GM10266 (cell line): ENCODE results near the gene BHLHA15.

Source experiments
- DNase-seq: peaks from one replicate; pipeline ENCODE4 v3.0.0; 2012; ENCODE audit errors: extremely low spot score
- TF ChIP-seq, protein P1 (sequence below): IDR thresholded peaks from 2 replicates; pipeline ENCODE4 v1.5.1; 2012; ENCODE audit warnings: mild to moderate bottlenecking, low read depth; ENCODE audit not compliant: control insufficient read depth, insufficient read depth; ENCODE audit errors: missing control alignments

Gene BHLHA15

DNA sequence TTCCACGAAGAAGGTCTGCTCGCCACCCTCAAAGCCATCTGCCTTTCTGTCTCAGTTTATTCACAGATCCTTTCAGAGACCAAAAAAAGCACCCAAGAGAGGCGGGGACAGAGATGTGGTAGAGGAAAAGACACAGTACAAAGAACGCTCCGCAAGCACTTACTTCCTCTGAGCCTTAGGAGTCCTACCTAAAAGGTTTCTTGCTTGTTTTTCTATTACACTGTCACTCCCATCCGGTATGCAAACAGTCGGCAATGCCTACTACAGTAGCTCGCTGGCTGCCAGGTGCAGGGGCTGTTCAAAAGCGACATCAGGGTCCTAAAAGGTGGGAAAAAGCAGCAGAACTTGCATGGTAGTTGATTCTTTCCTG lies 40.0 kb downstream of the BHLHA15 start:
- DNase-seq = peak; percentile 45
- TF ChIP-seq, protein P1, sequence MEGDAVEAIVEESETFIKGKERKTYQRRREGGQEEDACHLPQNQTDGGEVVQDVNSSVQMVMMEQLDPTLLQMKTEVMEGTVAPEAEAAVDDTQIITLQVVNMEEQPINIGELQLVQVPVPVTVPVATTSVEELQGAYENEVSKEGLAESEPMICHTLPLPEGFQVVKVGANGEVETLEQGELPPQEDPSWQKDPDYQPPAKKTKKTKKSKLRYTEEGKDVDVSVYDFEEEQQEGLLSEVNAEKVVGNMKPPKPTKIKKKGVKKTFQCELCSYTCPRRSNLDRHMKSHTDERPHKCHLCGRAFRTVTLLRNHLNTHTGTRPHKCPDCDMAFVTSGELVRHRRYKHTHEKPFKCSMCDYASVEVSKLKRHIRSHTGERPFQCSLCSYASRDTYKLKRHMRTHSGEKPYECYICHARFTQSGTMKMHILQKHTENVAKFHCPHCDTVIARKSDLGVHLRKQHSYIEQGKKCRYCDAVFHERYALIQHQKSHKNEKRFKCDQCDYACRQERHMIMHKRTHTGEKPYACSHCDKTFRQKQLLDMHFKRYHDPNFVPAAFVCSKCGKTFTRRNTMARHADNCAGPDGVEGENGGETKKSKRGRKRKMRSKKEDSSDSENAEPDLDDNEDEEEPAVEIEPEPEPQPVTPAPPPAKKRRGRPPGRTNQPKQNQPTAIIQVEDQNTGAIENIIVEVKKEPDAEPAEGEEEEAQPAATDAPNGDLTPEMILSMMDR = no peak

DNA sequence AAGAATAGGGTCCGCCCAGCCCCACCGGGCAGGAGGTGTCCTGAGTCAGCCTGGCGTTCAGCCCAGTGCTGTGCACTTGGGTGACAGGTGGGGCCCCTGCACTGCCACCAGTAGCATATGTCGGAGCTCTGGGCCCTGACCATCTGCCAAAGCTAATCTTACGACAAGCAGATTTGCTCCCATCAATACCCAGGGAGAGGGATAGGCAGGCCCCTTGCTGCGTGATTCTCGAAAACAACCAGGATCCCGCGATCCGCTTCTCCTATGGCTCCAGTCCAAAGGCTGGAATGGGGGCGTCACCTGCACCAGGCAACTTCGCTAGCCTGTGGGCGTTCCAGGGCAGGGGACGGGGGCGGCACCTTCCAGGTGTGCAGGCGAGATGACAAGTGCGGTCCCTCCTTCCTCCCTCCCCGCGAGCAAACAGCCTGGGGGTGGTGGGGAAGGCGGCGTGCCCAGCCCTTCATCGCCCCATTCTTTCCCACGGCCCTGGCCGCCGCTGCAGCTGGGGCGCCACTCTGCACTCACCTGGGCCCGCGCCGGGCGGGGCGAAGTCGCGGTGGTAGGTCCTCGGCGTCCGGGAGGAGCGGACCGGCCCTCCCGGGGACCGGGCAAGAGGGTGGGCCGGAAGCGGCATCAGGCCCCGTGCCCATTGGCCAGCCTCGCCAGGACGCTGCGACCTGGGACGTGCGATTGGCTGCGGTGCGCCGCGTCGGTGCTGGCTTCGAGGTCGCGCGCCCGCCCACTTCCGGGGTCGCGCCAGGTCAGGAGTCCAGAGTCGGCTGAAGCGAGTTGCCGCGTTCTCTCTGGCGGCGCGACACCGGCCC lies 40.6 kb downstream of the BHLHA15 start, which contains the start of gene TECPR1:
Gene TECPR1 (minus strand): TSS at position 632 of the 824 bp plus-strand sequence. CDS start 6,086 bp downstream, outside the sequence.
- TF ChIP-seq, protein P1 = no peak
- peak; percentile 99 for DNase-seq

DNA sequence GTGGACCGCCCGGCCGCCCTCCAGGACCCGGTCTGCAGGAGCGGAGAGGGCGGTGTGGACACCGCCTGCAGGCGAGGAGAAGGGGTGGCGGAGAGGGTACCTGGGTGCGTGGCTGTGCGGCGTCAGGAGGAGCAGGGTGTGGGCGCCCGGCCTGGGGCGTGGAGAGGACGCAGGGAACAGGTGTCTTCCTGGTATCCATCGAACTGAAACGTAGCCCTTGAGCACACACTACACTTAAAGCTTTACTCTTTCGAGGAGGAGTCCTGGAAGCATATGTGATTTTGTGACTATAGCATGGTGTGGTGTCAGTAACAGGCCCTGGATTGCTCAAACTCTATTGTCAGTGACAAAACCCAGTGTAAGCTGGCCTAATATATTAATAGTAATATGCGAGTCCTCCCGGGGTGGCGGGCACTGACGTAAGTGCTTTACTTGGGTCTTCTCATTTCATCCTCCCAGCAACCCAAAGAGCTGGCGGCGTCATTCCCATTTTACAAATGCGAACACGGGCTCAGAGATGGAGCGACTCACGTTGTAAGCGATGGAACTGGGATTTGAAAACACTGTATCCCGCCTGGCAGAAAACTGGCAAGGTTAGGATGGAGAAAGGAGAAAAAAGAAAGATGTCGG lies 41.3 kb downstream of the BHLHA15 start:
- no peak for DNase-seq
- TF ChIP-seq, protein P1 = no peak

DNA sequence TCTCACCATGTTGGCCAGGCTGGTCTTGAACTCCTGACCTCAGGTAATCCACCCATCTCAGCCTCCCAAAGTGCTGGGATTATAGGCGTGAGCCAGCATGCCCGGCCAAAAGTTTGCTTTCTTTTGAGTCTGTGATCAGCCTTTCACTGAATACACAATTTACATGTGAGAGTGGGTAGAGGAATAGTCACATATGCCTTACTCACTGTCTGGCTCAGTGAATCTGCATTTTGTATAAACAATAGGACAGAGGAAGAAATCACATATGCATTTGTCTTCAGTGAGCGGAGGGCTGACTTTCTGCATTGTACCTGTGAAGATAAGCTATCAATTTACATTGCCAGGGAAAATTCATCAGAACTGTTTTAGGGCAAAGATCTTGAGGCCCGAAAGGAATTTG lies 43.3 kb downstream of the BHLHA15 start:
- no peak for DNase-seq
- TF ChIP-seq, protein P1 = no peak

DNA sequence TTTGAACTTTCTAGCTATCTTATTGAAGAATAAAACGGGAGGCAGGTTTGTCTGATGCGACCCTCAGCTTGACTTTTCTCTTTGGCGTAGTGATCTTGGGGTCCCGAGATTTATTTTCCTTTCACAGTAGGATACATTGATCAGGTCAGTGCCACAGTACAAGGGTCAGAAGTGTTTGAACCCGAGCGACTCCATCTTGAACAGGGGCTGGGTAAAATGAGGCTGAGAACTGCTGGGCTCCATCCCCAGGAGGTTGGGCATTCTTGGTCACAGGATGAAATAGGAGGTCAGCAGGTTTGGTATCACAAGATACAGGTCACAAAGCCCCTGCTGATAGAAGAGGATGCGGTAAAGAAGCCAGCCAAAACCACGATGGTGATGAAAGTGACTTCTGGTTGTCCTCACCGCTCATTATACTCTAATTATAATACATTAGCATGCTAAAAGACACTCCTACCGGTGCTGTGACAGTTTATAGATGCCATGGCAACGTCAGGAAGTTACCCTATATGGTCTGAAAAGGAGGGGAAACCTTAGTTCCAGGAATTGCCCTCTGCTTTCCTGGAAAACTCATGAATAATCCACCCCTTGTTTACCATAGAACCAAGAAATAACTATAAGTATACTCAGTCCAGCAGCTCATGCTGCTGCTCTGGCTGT lies 43.8 kb downstream of the BHLHA15 start:
- TF ChIP-seq, protein P1 = no peak
- no peak for DNase-seq

DNA sequence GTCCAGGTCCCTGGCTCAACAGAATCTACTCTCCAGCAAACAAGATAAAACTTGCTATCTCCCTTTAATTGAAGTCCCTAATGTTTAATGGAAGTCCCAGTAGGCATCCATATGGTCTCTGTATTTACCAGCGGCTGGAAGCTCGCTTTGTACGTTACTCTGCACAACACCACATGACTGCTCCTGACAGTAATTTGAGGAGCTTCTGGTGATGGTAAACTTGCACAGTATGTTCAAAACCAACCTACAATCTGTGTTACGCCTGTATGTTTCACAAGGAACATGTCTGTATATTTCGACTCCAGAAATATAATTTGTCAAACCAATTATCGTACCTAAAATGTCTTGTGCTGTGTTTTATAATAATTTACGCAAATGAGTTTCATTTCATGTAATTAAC lies 45.2 kb downstream of the BHLHA15 start:
- TF ChIP-seq, protein P1 = no peak
- no peak for DNase-seq
